GM18502 (cell line): ENCODE data around the gene RAP1GAP.

Source experiments
- ATAC-seq: cut with Tn5 transposase; IDR thresholded peaks from one replicate; pipeline ENCODE4 v1.9.1; 2021; ENCODE audit warnings: mild to moderate bottlenecking; ENCODE audit not compliant: unreplicated experiment, poor library complexity

The RAP1GAP gene

GRCh38 chr1:21669258-21670058 is at the start of gene RAP1GAP:
RAP1GAP (minus strand) TSS chr1:21669357; CDS start chr1:21620032, 49,325 bp downstream.
- no peak for ATAC-seq

- ATAC-seq, result no peak
These were observed 47.0 kb upstream of the RAP1GAP start for GRCh38 chr1:21716169-21716568.

GRCh38 chr1:21707891-21708290 is 38.7 kb upstream of the RAP1GAP start:
- ATAC-seq, result no peak

GRCh38 chr1:21707086-21707840 is 38.1 kb upstream of the RAP1GAP start:
- no peak for ATAC-seq

GRCh38 chr1:21706151-21706835 is 37.1 kb upstream of the RAP1GAP start:
- ATAC-seq, result no peak

GRCh38 chr1:21705303-21705980 is 36.3 kb upstream of the RAP1GAP start:
- no peak for ATAC-seq

- no peak for ATAC-seq
These were observed 35.0 kb upstream of the RAP1GAP start for GRCh38 chr1:21704145-21704544.

- ATAC-seq, result no peak
These were observed 34.3 kb upstream of the RAP1GAP start for GRCh38 chr1:21703318-21703963.

GRCh38 chr1:21702780-21703179 is 33.6 kb upstream of the RAP1GAP start:
- ATAC-seq, result no peak

GRCh38 chr1:21701401-21701800 is 32.2 kb upstream of the RAP1GAP start:
- no peak for ATAC-seq

GRCh38 chr1:21700094-21700493 is 30.9 kb upstream of the RAP1GAP start:
- ATAC-seq, result no peak

- ATAC-seq, result no peak
These were observed 27.8 kb upstream of the RAP1GAP start for GRCh38 chr1:21696931-21697330.

GRCh38 chr1:21693732-21694131 is 24.6 kb upstream of the RAP1GAP start:
- no peak for ATAC-seq

GRCh38 chr1:21691739-21692138 is 22.6 kb upstream of the RAP1GAP start:
- ATAC-seq, result no peak

- ATAC-seq, result no peak
These were observed 20.7 kb upstream of the RAP1GAP start for GRCh38 chr1:21689661-21690372.

- no peak for ATAC-seq
These were observed 17.9 kb upstream of the RAP1GAP start for GRCh38 chr1:21687081-21687529.

GRCh38 chr1:21685946-21686678 is 17.0 kb upstream of the RAP1GAP start:
- no peak for ATAC-seq

GRCh38 chr1:21681426-21681825 is 12.3 kb upstream of the RAP1GAP start:
- ATAC-seq, result no peak

- ATAC-seq, result no peak
These were observed 11.8 kb upstream of the RAP1GAP start for GRCh38 chr1:21680918-21681317.
